H1 (cell line): Measurements from ENCODE around the gene ACAD10. TPM values are rescaled to one million over a fixed set of nuclear protein-coding genes. Genes with fewer than 3 reads are reported as not detected.

Source experiments
- CBX8 ChIP-seq: fragments of 300-800, 300-1000 bp; sonication (generic); IDR thresholded peaks from 2 replicates; pipeline ENCODE4 v1.7.1; 2016; ENCODE audit warnings: low read depth, low read length, borderline replicate concordance
- HDAC6 ChIP-seq: IDR thresholded peaks from one replicate; pipeline ENCODE4 v1.7.1; 2012; ENCODE audit warnings: low read depth, mild to moderate bottlenecking, inconsistent platforms, low read length, moderate library complexity
- POU5F1 ChIP-seq: IDR thresholded peaks from 2 replicates; pipeline ENCODE4 v1.6.1; 2011; ENCODE audit warnings: low read depth, mild to moderate bottlenecking, low read length, moderate library complexity
- RXRA ChIP-seq: IDR thresholded peaks from 2 replicates; pipeline ENCODE4 v1.6.1; 2011; ENCODE audit warnings: low read depth, mild to moderate bottlenecking, low read length, moderate library complexity; ENCODE audit not compliant: insufficient read depth
- SIX5 ChIP-seq: IDR thresholded peaks from 2 replicates; pipeline ENCODE4 v1.6.1; 2011; ENCODE audit warnings: mild to moderate bottlenecking, low read depth, low read length
- SP4 ChIP-seq: IDR thresholded peaks from 2 replicates; pipeline ENCODE4 v1.6.1; 2012; ENCODE audit warnings: low read length, inconsistent platforms
- TCF12 ChIP-seq: IDR thresholded peaks from 2 replicates; pipeline ENCODE4 v1.6.1; 2011; ENCODE audit warnings: low read depth, mild to moderate bottlenecking, low read length
- polyA plus RNA-seq, 7 experiments: library from polyadenylated mRNA; depleted of rRNA in 3 of 7; stranded (reverse) in 5 of 7; unstranded in 2 of 7; fragments of >200 nt in 5 of 7; fragments of 200-250 nt in 2 of 7; gene quantifications; 1 replicate in 5 of 7; 2 replicates in 1 of 7; 4 replicates in 1 of 7; pipeline versions ENCODE4 v1.2.1 to v1.2.3, GENCODE V29; 2011 to 2013; ENCODE audit warnings: missing spikeins in 2 of 7, mixed read lengths in 2 of 7
- total RNA-seq: library from RNA; stranded (reverse); fragmentation: NEBNext Ultra II Directional; extraction: Animal tissue kit (Norgen Biotek cat#: 25700); gene quantifications from 2 replicates; pipeline ENCODE4 v1.2.1, GENCODE V29; 2021

ACAD10 gene
- total and polyA plus RNA-seq, 2 of the 8 experiments (the other 6 are each of a cell fraction or from before 2014, with no cell fraction given): 17.3 to 23.3 TPM

DNA sequence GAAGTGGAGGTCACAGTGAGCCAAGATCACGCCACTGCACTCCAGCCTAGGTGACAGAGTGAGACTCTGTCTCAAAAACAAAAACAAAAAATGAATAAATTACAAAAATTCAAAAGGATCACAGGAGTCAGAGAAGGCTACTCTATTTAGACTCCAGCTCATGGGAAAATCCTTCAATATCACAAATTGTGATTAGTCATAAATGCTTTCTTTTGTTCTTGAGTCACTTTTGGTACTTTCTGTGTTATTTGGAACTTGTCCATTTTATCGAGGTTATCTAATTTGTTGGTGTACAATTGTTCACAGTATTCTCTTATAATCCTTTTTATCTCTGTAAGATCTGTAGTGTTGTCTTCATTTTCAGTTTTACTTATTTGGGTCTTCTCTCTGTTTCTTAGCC lies 99.8 kb downstream of the ACAD10 start (continued):
- TF ChIP-seq HDAC6: no peak
- no peak for TF ChIP-seq RXRA
- TF ChIP-seq SIX5: no peak
- TF ChIP-seq POU5F1: no peak
- TF ChIP-seq TCF12: no peak
- TF ChIP-seq SP4: no peak
- TF ChIP-seq CBX8: no peak
